HUDEP-2 (cell line): ENCODE data around the gene ESAM.
"Not testable (repeated sequence)": the region's sequence is repeated elsewhere in the genome, so short reads cannot be mapped to it uniquely, and the experiment has no call there.

ENCODE experiments used
- DNase-seq, 76 experiments: peaks; one replicate each; lab custom pipeline; 2025; ENCODE audit not compliant: unreplicated experiment in 76 of 76; lab: John Stamatoyannopoulos, UW

Gene ESAM

GRCh38 chr11:124776865-124777645, 15.0 kb upstream of the ESAM start:
- no peak for DNase-seq

GRCh38 chr11:124770959-124771358, 8.9 kb upstream of the ESAM start:
- DNase-seq = not testable (repeated sequence)

- DNase-seq = no peak
These were observed 8.0 kb upstream of the ESAM start for GRCh38 chr11:124769806-124770774.

GRCh38 chr11:124768914-124769313, 6.8 kb upstream of the ESAM start:
- DNase-seq = no peak

GRCh38 chr11:124766156-124766555, 4.1 kb upstream of the ESAM start:
- DNase-seq = no peak

- DNase-seq = peak in 64 of 76 experiments; percentile 5 to 77 (median 54)
These were observed 1.3 kb upstream of the ESAM start for GRCh38 chr11:124763156-124763947.

GRCh38 chr11:124762624-124763155, 600 bp upstream of the ESAM start:
- peak in 1 of 76 experiments; percentile 32 for DNase-seq

GRCh38 chr11:124761301-124762104, 587 bp downstream of the ESAM start:
- DNase-seq = no peak

- no peak for DNase-seq
These were observed 1.3 kb downstream of the ESAM start for GRCh38 chr11:124760806-124761205.

GRCh38 chr11:124760205-124760652, 1.9 kb downstream of the ESAM start:
- no peak for DNase-seq

GRCh38 chr11:124759266-124760204, 2.6 kb downstream of the ESAM start:
- no peak for DNase-seq

- DNase-seq = peak in 63 of 76 experiments; percentile 9 to 73 (median 46)
These were observed 3.5 kb downstream of the ESAM start for GRCh38 chr11:124758355-124759265.

- DNase-seq = no peak
These were observed 4.8 kb downstream of the ESAM start for GRCh38 chr11:124757320-124757719.

GRCh38 chr11:124756753-124757227, 5.3 kb downstream of the ESAM start:
- no peak for DNase-seq

- DNase-seq = no peak
These were observed 5.9 kb downstream of the ESAM start for GRCh38 chr11:124756033-124756752.

GRCh38 chr11:124754710-124755109, 7.4 kb downstream of the ESAM start:
- no peak for DNase-seq

- DNase-seq = no peak
These were observed 7.8 kb downstream of the ESAM start for GRCh38 chr11:124754309-124754708.
